ENCODE measurements around the gene DOCK4.

- TF ChIP-seq POLR2A (IDR thresholded peaks at IDR 0.05; ENCODE audit: low read length) (no peak), CTCF (IDR thresholded peaks at IDR 0.05) (no peak), NR3C1 (IDR thresholded peaks at IDR 0.05) (no peak), E2F6 (IDR thresholded peaks at IDR 0.05; ENCODE audit: borderline replicate concordance, low read depth) (no peak), EP300 (IDR thresholded peaks at IDR 0.05) (no peak), BHLHE40 (IDR thresholded peaks at IDR 0.05; ENCODE audit: low read depth, low read length) (no peak), FOSL2 (IDR thresholded peaks at IDR 0.05) (no peak), FOSL2 (CRISPR knock-in tag; IDR thresholded peaks at IDR 0.05) (no peak), MAX (IDR thresholded peaks at IDR 0.05) (no peak), RAD21 (conservative IDR thresholded peaks at IDR 0.05 in 1 of 2, IDR thresholded peaks at IDR 0.05 in 1 of 2) (no peak), HOXB13 (CRISPR knock-in tag; IDR thresholded peaks at IDR 0.05; ENCODE audit: low read depth) (no peak)
These were observed 14.8 kb upstream of the DOCK4 start for GRCh38 chr7:112220877-112221434.
